HepG2 (cell line): ENCODE data around the gene THEMIS. TPM values are rescaled to one million over a fixed set of nuclear protein-coding genes. Genes with fewer than 3 reads are reported as not detected.

Experiments used
- ATAC-seq: fragments of 200-7000 bp; cut with Tn5 transposase; 3 replicates; pipeline ENCODE4 v1.9.1; 2020; ENCODE audit warnings: mild to moderate bottlenecking, moderate library complexity
- BruUV-seq: library from RNA; stranded (reverse); fragments of 400-500 nt; replicated peaks from 2 replicates; lab custom pipeline; 2021; lab: Mats Ljungman, UMichigan
- CTCF ChIA-PET: fragments of 300-600 bp; formaldehyde crosslinking; extraction: SDS; loops from one replicate; lab custom pipeline; 2021; ENCODE audit warnings: low total read pairs, inconsistent platforms, low intra/inter-chr PET ratio; lab: Yijun Ruan, JAX
- POLR2A ChIA-PET: fragments of 350-600 bp; sonication (Branson Sonifier 250); formaldehyde crosslinking; loops from one replicate; lab custom pipeline; 2020; ENCODE audit warnings: antibody characterized with exemption, inconsistent platforms; lab: Yijun Ruan, JAX
- DNase-seq: peaks from one replicate; pipeline ENCODE4 v3.0.0-alpha.2; 2015; ENCODE audit warnings: low spot score
- FAIRE-seq: peaks from 3 replicates; lab custom pipeline; 2011; peaks lifted over from hg19 to GRCh38; lab: Jason Lieb, UNC
- H2AFZ ChIP-seq: one replicate; pipeline ENCODE4 v1.6.1; 2011; ENCODE audit warnings: low read length, inconsistent platforms
- H3K27ac ChIP-seq: fragments of 300-600 bp; 3 replicates; pipeline ENCODE4 v1.8.0; 2011; ENCODE audit warnings: mixed run types, mild to moderate bottlenecking, mixed read lengths, low read length, inconsistent platforms; ENCODE audit not compliant: insufficient read depth; ENCODE audit errors: extremely low read length
- H3K27me3 ChIP-seq, 2 experiments: fragments of 200-600 bp in 1 of 2; 2 replicates in 1 of 2; 3 replicates in 1 of 2; pipeline versions ENCODE4 v1.6.0 to v1.8.0; 2011; ENCODE audit warnings: low read length in 2 of 2, mild to moderate bottlenecking in 2 of 2, moderate library complexity in 2 of 2, inconsistent platforms in 1 of 2; ENCODE audit not compliant: insufficient read depth in 2 of 2, control insufficient read depth in 1 of 2
- H3K36me3 ChIP-seq, 2 experiments: fragments of 200-600 bp in 1 of 2; replicated peaks in 1 of 2; 2 replicates in 1 of 2; 3 replicates in 1 of 2; pipeline versions ENCODE4 v1.5.1 to v1.8.0; 2011; ENCODE audit warnings: low read length in 2 of 2, inconsistent platforms in 1 of 2; ENCODE audit not compliant: insufficient read depth in 2 of 2, control insufficient read depth in 1 of 2
- H3K4me1 ChIP-seq: 2 replicates; pipeline ENCODE4 v1.5.1; 2012; ENCODE audit warnings: low read length, inconsistent platforms; ENCODE audit not compliant: insufficient read depth
- H3K4me2 ChIP-seq: 2 replicates; pipeline ENCODE4 v1.6.0; 2011; ENCODE audit warnings: low read depth, low read length, inconsistent platforms
- H3K4me3 ChIP-seq, 3 experiments: fragments of 200-600 bp in 1 of 3; sonication (generic), shearing (Covaris generic) in 1 of 3; replicated peaks in 1 of 3; 2 replicates each; pipeline ENCODE4 v1.5.1; 2011 to 2016; ENCODE audit warnings: low read length in 3 of 3, inconsistent platforms in 2 of 3, low read depth in 2 of 3, mild to moderate bottlenecking in 2 of 3, control low read depth in 1 of 3, mixed read lengths in 1 of 3; ENCODE audit not compliant: insufficient read depth in 1 of 3
- H3K79me2 ChIP-seq: one replicate; pipeline ENCODE4 v1.6.1; 2011; ENCODE audit warnings: low read length, inconsistent platforms; ENCODE audit not compliant: insufficient read depth
- H3K9ac ChIP-seq: 2 replicates; pipeline ENCODE4 v1.6.0; 2011; ENCODE audit warnings: mild to moderate bottlenecking, low read depth, low read length, inconsistent platforms; ENCODE audit not compliant: insufficient read depth
- H3K9me3 ChIP-seq: 2 replicates; pipeline ENCODE4 v1.5.1; 2012; ENCODE audit warnings: mild to moderate bottlenecking, low read length
- H4K20me1 ChIP-seq: 2 replicates; pipeline ENCODE4 v1.6.0; 2011; ENCODE audit warnings: inconsistent platforms, mild to moderate bottlenecking, low read length, moderate library complexity; ENCODE audit not compliant: insufficient read depth
- AGO1 ChIP-seq: fragments of 200-400 bp; formaldehyde crosslinking; IDR thresholded peaks from 2 replicates; pipeline ENCODE4 v1.6.1; 2017; ENCODE audit warnings: mild to moderate bottlenecking, low read depth, low read length, moderate library complexity; ENCODE audit not compliant: poor library complexity, severe bottlenecking
- CHD2 ChIP-seq: IDR thresholded peaks from 2 replicates; pipeline ENCODE4 v1.6.1; 2011; ENCODE audit warnings: low read depth, low read length, improper control_type of control experiment
- GFI1 ChIP-seq: sonication (generic); formaldehyde crosslinking; IDR thresholded peaks from 2 replicates; pipeline ENCODE4 v1.5.0; 2020; ENCODE audit warnings: missing genetic modification reagents, mild to moderate bottlenecking, borderline replicate concordance
- HNRNPH1 ChIP-seq: fragments of 200-400 bp; formaldehyde crosslinking; optimal IDR thresholded peaks from 2 replicates; pipeline ENCODE3; 2017; ENCODE audit warnings: mild to moderate bottlenecking, low read depth, low read length
- SMARCE1 ChIP-seq: fragments of 450-650 bp; IDR thresholded peaks from 2 replicates; pipeline ENCODE4 v1.6.1; 2017; ENCODE audit warnings: borderline replicate concordance
- ZNF780A ChIP-seq: sonication (generic); formaldehyde crosslinking; IDR thresholded peaks from 2 replicates; pipeline ENCODE4 v1.8.0; 2022; ENCODE audit warnings: mild to moderate bottlenecking, missing genetic modification reagents, moderate library complexity
- WGBS: methylation state at CpG from one replicate; pipeline ENCODE4 v1.1.6; 2017; ENCODE audit warnings: low lambda C conversion rate; 5-methylcytosine and 5-hydroxymethylcytosine counted together
- in situ Hi-C: cut with HindIII; loops from 2 replicates; pipeline ENCODE4 v1.10.0; 2017; ENCODE audit warnings: low pct_unique_long_range_greater_than_20kb; ENCODE audit not compliant: extremely low pct_ligation_motif_present
- intact Hi-C: fragments of 100-400 bp; cut with micrococcal nuclease; formaldehyde crosslinking; loops from one replicate; pipeline ENCODE4 v1.10.0; 2022; ENCODE audit not compliant: unreplicated experiment
- polyA plus RNA-seq, 8 experiments: library from polyadenylated mRNA; depleted of rRNA in 3 of 8; stranded (reverse) in 7 of 8; unstranded in 1 of 8; fragments of >200 nt; fragmentation: Illumina TruSeq in 4 of 8; extraction: Trizol in 4 of 8; gene quantifications; 2 replicates each; pipeline versions ENCODE4 v1.2.1 to v1.2.3, GENCODE V29; 2011 to 2016; ENCODE audit warnings: low read depth in 4 of 8, missing spikeins in 1 of 8, mixed read lengths in 1 of 8; ENCODE audit not compliant: insufficient read depth in 1 of 8
- total RNA-seq, 5 experiments: library from RNA; depleted of rRNA; stranded (reverse); fragments of >200 nt; fragmentation: Illumina TruSeq; extraction: Trizol; gene quantifications; 2 replicates each; pipeline ENCODE4 v1.2.3, GENCODE V29; 2016; ENCODE audit warnings: low read depth in 1 of 5
- TF ChIP-seq, protein P1 (sequence below): sonication (generic); formaldehyde crosslinking; IDR thresholded peaks from 2 replicates; pipeline ENCODE4 v1.4.0; 2020; ENCODE audit warnings: low read depth, mild to moderate bottlenecking, missing genetic modification reagents
- TF ChIP-seq, protein P2 (sequence below): sonication (generic); formaldehyde crosslinking; IDR thresholded peaks from 2 replicates; pipeline ENCODE4 v1.4.0; 2020; ENCODE audit warnings: mild to moderate bottlenecking, missing genetic modification reagents
- TF ChIP-seq, protein P3 (sequence below): sonication (generic); formaldehyde crosslinking; IDR thresholded peaks from 2 replicates; pipeline ENCODE4 v1.5.0; 2020; ENCODE audit warnings: mild to moderate bottlenecking, missing genetic modification reagents
- TF ChIP-seq, protein P4 (sequence below): sonication (generic); formaldehyde crosslinking; IDR thresholded peaks from 2 replicates; pipeline ENCODE4 v1.8.1; 2022; ENCODE audit warnings: low read depth, mild to moderate bottlenecking, missing genetic modification reagents

The THEMIS gene
- total and polyA plus RNA-seq, 2 of the 13 experiments (the other 11 are each of a cell fraction or from before 2014, with no cell fraction given), result not detected

DNA sequence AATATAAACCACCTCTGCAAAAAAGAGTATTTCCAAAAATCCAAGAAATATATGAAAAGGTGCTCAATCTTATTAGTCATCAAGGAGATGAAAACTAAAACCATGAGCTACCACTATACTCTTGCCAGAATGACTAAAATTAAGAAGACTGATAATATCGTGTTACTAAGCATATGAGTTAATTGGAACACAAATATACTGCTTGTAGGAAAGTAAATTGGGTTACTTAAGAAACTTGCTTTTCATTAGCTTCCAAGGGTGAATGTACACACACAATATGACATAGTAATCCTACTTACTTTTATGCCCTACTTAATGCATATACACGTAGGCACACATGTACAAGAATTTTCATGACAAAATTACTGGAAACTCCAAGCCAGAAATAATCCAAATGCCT, 3.4 kb downstream of the THEMIS start:
- BruUV-seq, result no TSS peak
- intact Hi-C loops, result no loop called here
- Histone ChIP-seq H3K4me2 (no peak overlapping the region), H3K79me2 (no peaks in the 10 kb centered on the region), H3K9ac (no peak overlapping the region), H3K36me3 (no peaks in the 10 kb centered on the region), H2AFZ (no peak overlapping the region), H3K27me3 (no peaks in the 10 kb centered on the region), H3K4me3 (no peak overlapping the region), H3K27ac (no peak overlapping the region), H3K9me3 (no peaks in the 10 kb centered on the region), H4K20me1 (no peaks in the 10 kb centered on the region), H3K4me1 (no peaks in the 10 kb centered on the region)
- 1% methylated on average over 2 of the region's 2 CpGs for WGBS
- POLR2A ChIA-PET, result no interaction called here
- TF ChIP-seq, protein P1, sequence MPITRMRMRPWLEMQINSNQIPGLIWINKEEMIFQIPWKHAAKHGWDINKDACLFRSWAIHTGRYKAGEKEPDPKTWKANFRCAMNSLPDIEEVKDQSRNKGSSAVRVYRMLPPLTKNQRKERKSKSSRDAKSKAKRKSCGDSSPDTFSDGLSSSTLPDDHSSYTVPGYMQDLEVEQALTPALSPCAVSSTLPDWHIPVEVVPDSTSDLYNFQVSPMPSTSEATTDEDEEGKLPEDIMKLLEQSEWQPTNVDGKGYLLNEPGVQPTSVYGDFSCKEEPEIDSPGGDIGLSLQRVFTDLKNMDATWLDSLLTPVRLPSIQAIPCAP (CRISPR knock-in tag), result no peak
- TF ChIP-seq, protein P2, sequence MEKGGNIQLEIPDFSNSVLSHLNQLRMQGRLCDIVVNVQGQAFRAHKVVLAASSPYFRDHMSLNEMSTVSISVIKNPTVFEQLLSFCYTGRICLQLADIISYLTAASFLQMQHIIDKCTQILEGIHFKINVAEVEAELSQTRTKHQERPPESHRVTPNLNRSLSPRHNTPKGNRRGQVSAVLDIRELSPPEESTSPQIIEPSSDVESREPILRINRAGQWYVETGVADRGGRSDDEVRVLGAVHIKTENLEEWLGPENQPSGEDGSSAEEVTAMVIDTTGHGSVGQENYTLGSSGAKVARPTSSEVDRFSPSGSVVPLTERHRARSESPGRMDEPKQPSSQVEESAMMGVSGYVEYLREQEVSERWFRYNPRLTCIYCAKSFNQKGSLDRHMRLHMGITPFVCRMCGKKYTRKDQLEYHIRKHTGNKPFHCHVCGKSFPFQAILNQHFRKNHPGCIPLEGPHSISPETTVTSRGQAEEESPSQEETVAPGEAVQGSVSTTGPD (CRISPR knock-in tag), result no peak
- TF ChIP-seq GFI1 (CRISPR knock-in tag), result no peak
- TF ChIP-seq ZNF780A (CRISPR knock-in tag), result no peak
- no peak for TF ChIP-seq CHD2
- no peak for TF ChIP-seq HNRNPH1
- no peak for TF ChIP-seq SMARCE1
- DNase-seq (no peak), FAIRE-seq (no peak), ATAC-seq (no peak)
- in situ Hi-C loops, result no loop called here
- CTCF ChIA-PET, result no interaction called here

DNA sequence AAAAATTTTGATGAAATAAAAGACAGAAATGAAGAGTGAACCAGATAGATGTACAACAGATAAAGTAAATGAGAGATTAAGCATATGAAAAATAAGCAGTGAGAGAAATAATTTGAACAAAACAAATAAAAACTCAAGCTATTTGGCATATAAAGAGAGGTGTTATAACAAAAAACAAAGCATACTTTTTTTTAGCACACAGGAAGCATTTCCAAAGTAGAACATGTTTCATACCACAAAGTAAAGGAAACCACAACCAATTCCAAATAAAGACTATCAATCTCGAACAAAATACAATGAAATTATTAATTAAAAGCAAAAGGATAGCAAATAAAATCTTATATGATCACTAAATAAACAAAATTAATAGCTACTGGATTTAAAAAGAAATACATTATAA, 6.8 kb downstream of the THEMIS start:
- BruUV-seq, result no TSS peak
- no peak overlapping the region for H2AFZ ChIP-seq
- CTCF ChIA-PET, result no interaction called here
- TF ChIP-seq, protein P3, sequence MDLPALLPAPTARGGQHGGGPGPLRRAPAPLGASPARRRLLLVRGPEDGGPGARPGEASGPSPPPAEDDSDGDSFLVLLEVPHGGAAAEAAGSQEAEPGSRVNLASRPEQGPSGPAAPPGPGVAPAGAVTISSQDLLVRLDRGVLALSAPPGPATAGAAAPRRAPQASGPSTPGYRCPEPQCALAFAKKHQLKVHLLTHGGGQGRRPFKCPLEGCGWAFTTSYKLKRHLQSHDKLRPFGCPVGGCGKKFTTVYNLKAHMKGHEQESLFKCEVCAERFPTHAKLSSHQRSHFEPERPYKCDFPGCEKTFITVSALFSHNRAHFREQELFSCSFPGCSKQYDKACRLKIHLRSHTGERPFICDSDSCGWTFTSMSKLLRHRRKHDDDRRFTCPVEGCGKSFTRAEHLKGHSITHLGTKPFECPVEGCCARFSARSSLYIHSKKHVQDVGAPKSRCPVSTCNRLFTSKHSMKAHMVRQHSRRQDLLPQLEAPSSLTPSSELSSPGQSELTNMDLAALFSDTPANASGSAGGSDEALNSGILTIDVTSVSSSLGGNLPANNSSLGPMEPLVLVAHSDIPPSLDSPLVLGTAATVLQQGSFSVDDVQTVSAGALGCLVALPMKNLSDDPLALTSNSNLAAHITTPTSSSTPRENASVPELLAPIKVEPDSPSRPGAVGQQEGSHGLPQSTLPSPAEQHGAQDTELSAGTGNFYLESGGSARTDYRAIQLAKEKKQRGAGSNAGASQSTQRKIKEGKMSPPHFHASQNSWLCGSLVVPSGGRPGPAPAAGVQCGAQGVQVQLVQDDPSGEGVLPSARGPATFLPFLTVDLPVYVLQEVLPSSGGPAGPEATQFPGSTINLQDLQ, result no peak
- no peak for TF ChIP-seq AGO1
- TF ChIP-seq, protein P4, sequence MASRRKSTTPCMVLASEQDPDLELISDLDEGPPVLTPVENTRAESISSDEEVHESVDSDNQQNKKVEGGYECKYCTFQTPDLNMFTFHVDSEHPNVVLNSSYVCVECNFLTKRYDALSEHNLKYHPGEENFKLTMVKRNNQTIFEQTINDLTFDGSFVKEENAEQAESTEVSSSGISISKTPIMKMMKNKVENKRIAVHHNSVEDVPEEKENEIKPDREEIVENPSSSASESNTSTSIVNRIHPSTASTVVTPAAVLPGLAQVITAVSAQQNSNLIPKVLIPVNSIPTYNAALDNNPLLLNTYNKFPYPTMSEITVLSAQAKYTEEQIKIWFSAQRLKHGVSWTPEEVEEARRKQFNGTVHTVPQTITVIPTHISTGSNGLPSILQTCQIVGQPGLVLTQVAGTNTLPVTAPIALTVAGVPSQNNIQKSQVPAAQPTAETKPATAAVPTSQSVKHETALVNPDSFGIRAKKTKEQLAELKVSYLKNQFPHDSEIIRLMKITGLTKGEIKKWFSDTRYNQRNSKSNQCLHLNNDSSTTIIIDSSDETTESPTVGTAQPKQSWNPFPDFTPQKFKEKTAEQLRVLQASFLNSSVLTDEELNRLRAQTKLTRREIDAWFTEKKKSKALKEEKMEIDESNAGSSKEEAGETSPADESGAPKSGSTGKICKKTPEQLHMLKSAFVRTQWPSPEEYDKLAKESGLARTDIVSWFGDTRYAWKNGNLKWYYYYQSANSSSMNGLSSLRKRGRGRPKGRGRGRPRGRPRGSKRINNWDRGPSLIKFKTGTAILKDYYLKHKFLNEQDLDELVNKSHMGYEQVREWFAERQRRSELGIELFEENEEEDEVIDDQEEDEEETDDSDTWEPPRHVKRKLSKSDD, result no peak

More for the DNA sequence above, 6.8 kb downstream of the THEMIS start:
- ATAC-seq, result no peak
- Histone ChIP-seq H3K79me2 (no peaks in the 10 kb centered on the region), H3K9ac (no peak overlapping the region), H3K36me3 (no peaks in the 10 kb centered on the region), H3K4me2 (no peak overlapping the region), H3K9me3 (no peaks in the 10 kb centered on the region), H3K4me3 (no peak overlapping the region), H3K27me3 (no peaks in the 10 kb centered on the region), H4K20me1 (no peaks in the 10 kb centered on the region), H3K4me1 (no peaks in the 10 kb centered on the region), H3K27ac (no peak overlapping the region)
- intact Hi-C loops (no loop called here), in situ Hi-C loops (no loop called here)
- POLR2A ChIA-PET, result no interaction called here
- no peak for DNase-seq
- 2% methylated on average over 1 of the region's 1 CpG for WGBS
- no peak for FAIRE-seq
